Measurements from ENCODE around the gene NUDT15. TPM values are rescaled to one million over a fixed set of nuclear protein-coding genes. Genes with fewer than 3 reads are reported as not detected.

NUDT15 gene
- total RNA-seq, 1 experiment from 2014 or later: 120 TPM

Other genes starting within 250 kb of the NUDT15 start
- 92.0 and 137 TPM in 2 replicates for gene SUCLA2, start 36.5 kb upstream of the NUDT15 start, total RNA-seq (2014; rRNA removed; shearing (Covaris generic))
- gene MED4, start 57.4 kb downstream of the NUDT15 start, total RNA-seq (2014; rRNA removed; shearing (Covaris generic)): 33.5 and 44.0 TPM in 2 replicates
- gene ITM2B, start 195.5 kb downstream of the NUDT15 start, total RNA-seq (2014; rRNA removed; shearing (Covaris generic)): 197 and 251 TPM in 2 replicates